ENCODE results near the gene MSH3. TPM values are rescaled to one million over a fixed set of nuclear protein-coding genes. Genes with fewer than 3 reads are reported as not detected.

Gene MSH3
- total and polyA plus RNA-seq, 2 donors, result 4.8 to 13.3 TPM

GRCh38 chr5:80745490-80745889, 91.0 kb downstream of the MSH3 start:
- Histone ChIP-seq H3K36me3 (ENCODE audit: control insufficient read depth in 2 of 2, insufficient read depth in 2 of 2, low read length in 1 of 2) (peaks cover 14 to 34% of the 10 kb centered on the region in 2 donors), H3K9me3 (ENCODE audit: control insufficient read depth in 2 of 2, insufficient read depth in 1 of 2, low read length in 1 of 2) (no peaks in the 10 kb centered on the region)

GRCh38 chr5:80747922-80748321, 93.5 kb downstream of the MSH3 start:
- Histone ChIP-seq H3K36me3 (ENCODE audit: control insufficient read depth in 2 of 2, insufficient read depth in 2 of 2, low read length in 1 of 2) (peaks cover 11 to 28% of the 10 kb centered on the region in 2 donors), H3K27me3 (ENCODE audit: control insufficient read depth in 2 of 2, insufficient read depth in 1 of 2, low read length in 1 of 2) (no peaks in the 10 kb centered on the region), H3K9me3 (ENCODE audit: control insufficient read depth in 2 of 2, insufficient read depth in 1 of 2, low read length in 1 of 2) (no peaks in the 10 kb centered on the region), H3K27ac (ENCODE audit: low read depth in 1 of 2, low read length in 1 of 2) (no peak overlapping the region), H3K4me1 (ENCODE audit: control insufficient read depth in 2 of 2, insufficient read depth in 2 of 2, low read length in 2 of 2) (no peaks in the 10 kb centered on the region), H3K4me3 (ENCODE audit: low read length in 2 of 2) (no peak overlapping the region)
- WGBS, result 98% methylated on average over 3 of the region's 3 CpGs
- no peak for DNase-seq (ENCODE audit: low read depth in 6 of 9, low spot score in 9 of 9)

More at GRCh38 chr5:80745490-80745889, 91.0 kb downstream of the MSH3 start:
- 98% methylated on average over 1 of the region's 1 CpG for WGBS
- H3K4me3 ChIP-seq (ENCODE audit: low read length in 2 of 2), result no peak overlapping the region
- no peak overlapping the region for H3K27ac ChIP-seq (ENCODE audit: low read depth in 1 of 2, low read length in 1 of 2)
- DNase-seq (ENCODE audit: low read depth in 6 of 9, low spot score in 9 of 9), result no peak
- H3K4me1 ChIP-seq (ENCODE audit: control insufficient read depth in 2 of 2, insufficient read depth in 2 of 2, low read length in 2 of 2), result no peaks in the 10 kb centered on the region
- H3K27me3 ChIP-seq (ENCODE audit: control insufficient read depth in 2 of 2, insufficient read depth in 1 of 2, low read length in 1 of 2), result no peaks in the 10 kb centered on the region

- H3K27me3 ChIP-seq (ENCODE audit: control insufficient read depth in 2 of 2, insufficient read depth in 1 of 2, low read length in 1 of 2), result no peaks in the 10 kb centered on the region
- no peak overlapping the region for H3K4me3 ChIP-seq (ENCODE audit: low read length in 2 of 2)
- H3K36me3 ChIP-seq (ENCODE audit: control insufficient read depth in 2 of 2, insufficient read depth in 2 of 2, low read length in 1 of 2), result peaks cover 0 to 5% of the 10 kb centered on the region in 2 donors
- H3K27ac ChIP-seq (ENCODE audit: low read depth in 1 of 2, low read length in 1 of 2), result no peak overlapping the region
- H3K9me3 ChIP-seq (ENCODE audit: control insufficient read depth in 2 of 2, insufficient read depth in 1 of 2, low read length in 1 of 2), result no peaks in the 10 kb centered on the region
- H3K4me1 ChIP-seq (ENCODE audit: control insufficient read depth in 2 of 2, insufficient read depth in 2 of 2, low read length in 2 of 2), result peaks cover 0 to 5% of the 10 kb centered on the region in 2 donors
- no peak for DNase-seq (ENCODE audit: low read depth in 6 of 9, low spot score in 9 of 9)
Measured at GRCh38 chr5:80752427-80752826, 98.0 kb downstream of the MSH3 start.

GRCh38 chr5:80753712-80754111, 99.3 kb downstream of the MSH3 start:
- Histone ChIP-seq H3K4me3 (ENCODE audit: low read length in 2 of 2) (no peak overlapping the region), H3K27me3 (ENCODE audit: control insufficient read depth in 2 of 2, insufficient read depth in 1 of 2, low read length in 1 of 2) (no peaks in the 10 kb centered on the region), H3K36me3 (ENCODE audit: control insufficient read depth in 2 of 2, insufficient read depth in 2 of 2, low read length in 1 of 2) (no peaks in the 10 kb centered on the region), H3K9me3 (ENCODE audit: control insufficient read depth in 2 of 2, insufficient read depth in 1 of 2, low read length in 1 of 2) (no peaks in the 10 kb centered on the region), H3K4me1 (ENCODE audit: control insufficient read depth in 2 of 2, insufficient read depth in 2 of 2, low read length in 2 of 2) (peaks cover 0 to 5% of the 10 kb centered on the region in 2 donors), H3K27ac (ENCODE audit: low read depth in 1 of 2, low read length in 1 of 2) (no peak overlapping the region)
- 84% methylated on average over 4 of the region's 4 CpGs for WGBS
- no peak for DNase-seq (ENCODE audit: low read depth in 6 of 9, low spot score in 9 of 9)

GRCh38 chr5:80754900-80755299, 100.4 kb downstream of the MSH3 start:
- H3K36me3 ChIP-seq (ENCODE audit: control insufficient read depth in 2 of 2, insufficient read depth in 2 of 2, low read length in 1 of 2), result no peaks in the 10 kb centered on the region
- H3K9me3 ChIP-seq (ENCODE audit: control insufficient read depth in 2 of 2, insufficient read depth in 1 of 2, low read length in 1 of 2), result no peaks in the 10 kb centered on the region
- H3K27ac ChIP-seq (ENCODE audit: low read depth in 1 of 2, low read length in 1 of 2), result peak overlapping the region in 1 of 2 donors; percentile 32
- WGBS, result 9% methylated on average over 7 of the region's 7 CpGs
- no peaks in the 10 kb centered on the region for H3K27me3 ChIP-seq (ENCODE audit: control insufficient read depth in 2 of 2, insufficient read depth in 1 of 2, low read length in 1 of 2)
- DNase-seq (ENCODE audit: low read depth in 6 of 9, low spot score in 9 of 9), result peak in 1 of 9 donors; percentile 29
- H3K4me3 ChIP-seq (ENCODE audit: low read length in 2 of 2), result no peak overlapping the region
- H3K4me1 ChIP-seq (ENCODE audit: control insufficient read depth in 2 of 2, insufficient read depth in 2 of 2, low read length in 2 of 2), result peaks cover 0 to 5% of the 10 kb centered on the region in 2 donors

- H3K27ac ChIP-seq (ENCODE audit: low read depth in 1 of 2, low read length in 1 of 2), result no peak overlapping the region
- 16% methylated on average over 3 of the region's 3 CpGs for WGBS
- DNase-seq (ENCODE audit: low read depth in 6 of 9, low spot score in 9 of 9), result peak in 2 of 9 donors; percentile 23 to 45
Measured at GRCh38 chr5:80755626-80756025, 101.2 kb downstream of the MSH3 start.

GRCh38 chr5:80756292-80756691, 101.8 kb downstream of the MSH3 start:
- Histone ChIP-seq H3K9me3 (ENCODE audit: control insufficient read depth in 2 of 2, insufficient read depth in 1 of 2, low read length in 1 of 2) (no peaks in the 10 kb centered on the region), H3K4me3 (ENCODE audit: low read length in 2 of 2) (no peak overlapping the region), H3K27me3 (ENCODE audit: control insufficient read depth in 2 of 2, insufficient read depth in 1 of 2, low read length in 1 of 2) (no peaks in the 10 kb centered on the region), H3K4me1 (ENCODE audit: control insufficient read depth in 2 of 2, insufficient read depth in 2 of 2, low read length in 2 of 2) (peaks cover 0 to 5% of the 10 kb centered on the region in 2 donors), H3K36me3 (ENCODE audit: control insufficient read depth in 2 of 2, insufficient read depth in 2 of 2, low read length in 1 of 2) (no peaks in the 10 kb centered on the region), H3K27ac (ENCODE audit: low read depth in 1 of 2, low read length in 1 of 2) (no peak overlapping the region)
- 68% methylated on average over 1 of the region's 1 CpG for WGBS
- no peak for DNase-seq (ENCODE audit: low read depth in 6 of 9, low spot score in 9 of 9)

More at GRCh38 chr5:80755626-80756025, 101.2 kb downstream of the MSH3 start:
- H3K4me3 ChIP-seq (ENCODE audit: low read length in 2 of 2), result no peak overlapping the region
- no peaks in the 10 kb centered on the region for H3K9me3 ChIP-seq (ENCODE audit: control insufficient read depth in 2 of 2, insufficient read depth in 1 of 2, low read length in 1 of 2)
- H3K4me1 ChIP-seq (ENCODE audit: control insufficient read depth in 2 of 2, insufficient read depth in 2 of 2, low read length in 2 of 2), result peaks cover 0 to 5% of the 10 kb centered on the region in 2 donors
- H3K27me3 ChIP-seq (ENCODE audit: control insufficient read depth in 2 of 2, insufficient read depth in 1 of 2, low read length in 1 of 2), result no peaks in the 10 kb centered on the region
- H3K36me3 ChIP-seq (ENCODE audit: control insufficient read depth in 2 of 2, insufficient read depth in 2 of 2, low read length in 1 of 2), result no peaks in the 10 kb centered on the region

- DNase-seq (ENCODE audit: low read depth in 6 of 9, low spot score in 9 of 9), result no peak
- Histone ChIP-seq H3K4me1 (ENCODE audit: control insufficient read depth in 2 of 2, insufficient read depth in 2 of 2, low read length in 2 of 2) (peaks cover 0 to 5% of the 10 kb centered on the region in 2 donors), H3K27me3 (ENCODE audit: control insufficient read depth in 2 of 2, insufficient read depth in 1 of 2, low read length in 1 of 2) (no peaks in the 10 kb centered on the region), H3K9me3 (ENCODE audit: control insufficient read depth in 2 of 2, insufficient read depth in 1 of 2, low read length in 1 of 2) (no peaks in the 10 kb centered on the region), H3K27ac (ENCODE audit: low read depth in 1 of 2, low read length in 1 of 2) (no peak overlapping the region), H3K4me3 (ENCODE audit: low read length in 2 of 2) (no peak overlapping the region), H3K36me3 (ENCODE audit: control insufficient read depth in 2 of 2, insufficient read depth in 2 of 2, low read length in 1 of 2) (no peaks in the 10 kb centered on the region)
- 96% methylated on average over 1 of the region's 1 CpG for WGBS
Measured at GRCh38 chr5:80757290-80757689, 102.8 kb downstream of the MSH3 start.

- no peaks in the 10 kb centered on the region for H3K27me3 ChIP-seq (ENCODE audit: control insufficient read depth in 2 of 2, insufficient read depth in 1 of 2, low read length in 1 of 2)
- peaks cover 0 to 2% of the 10 kb centered on the region in 2 donors for H3K4me1 ChIP-seq (ENCODE audit: control insufficient read depth in 2 of 2, insufficient read depth in 2 of 2, low read length in 2 of 2)
- H3K9me3 ChIP-seq (ENCODE audit: control insufficient read depth in 2 of 2, insufficient read depth in 1 of 2, low read length in 1 of 2), result no peaks in the 10 kb centered on the region
- H3K36me3 ChIP-seq (ENCODE audit: control insufficient read depth in 2 of 2, insufficient read depth in 2 of 2, low read length in 1 of 2), result peaks cover 0 to 5% of the 10 kb centered on the region in 2 donors
- no peak overlapping the region for H3K4me3 ChIP-seq (ENCODE audit: low read length in 2 of 2)
- H3K27ac ChIP-seq (ENCODE audit: low read depth in 1 of 2, low read length in 1 of 2), result no peak overlapping the region
- DNase-seq (ENCODE audit: low read depth in 6 of 9, low spot score in 9 of 9), result no peak
- over 99% methylated on average over 5 of the region's 5 CpGs for WGBS
Measured at GRCh38 chr5:80759866-80760577, 105.6 kb downstream of the MSH3 start.

Measured in thymus (tissue), 11 donors.